NCI-H82 (cell line): Measurements from ENCODE around the gene MTMR11.
"Not testable (repeated sequence)": the region's sequence is repeated elsewhere in the genome, so short reads cannot be mapped to it uniquely, and the experiment has no call there.

ENCODE experiments used
- DNase-seq: peaks from one replicate; lab custom pipeline; 2025; lab: John Stamatoyannopoulos, UW

Gene MTMR11

GRCh38 chr1:149936170-149936991 is at the start of gene MTMR11:
Gene MTMR11 (minus strand): TSS chr1:149936879. CDS start chr1:149936647, 232 bp downstream.
- DNase-seq = no peak

- DNase-seq = no peak
Observed at GRCh38 chr1:149979972-149980540, 43.4 kb upstream of the MTMR11 start.

- no peak for DNase-seq
Observed at GRCh38 chr1:149979245-149979971, 42.7 kb upstream of the MTMR11 start.

GRCh38 chr1:149978547-149979023 is 41.9 kb upstream of the MTMR11 start:
- no peak for DNase-seq

- DNase-seq = no peak
Observed at GRCh38 chr1:149977345-149977744, 40.7 kb upstream of the MTMR11 start.

- no peak for DNase-seq
Observed at GRCh38 chr1:149972547-149972946, 35.9 kb upstream of the MTMR11 start.

- DNase-seq = no peak
Observed at GRCh38 chr1:149967646-149968045, 31.0 kb upstream of the MTMR11 start.

- DNase-seq = no peak
Observed at GRCh38 chr1:149967041-149967440, 30.4 kb upstream of the MTMR11 start.

GRCh38 chr1:149966405-149966804 is 29.7 kb upstream of the MTMR11 start:
- DNase-seq = no peak

GRCh38 chr1:149965440-149965839 is 28.8 kb upstream of the MTMR11 start:
- DNase-seq = no peak

- DNase-seq = no peak
Observed at GRCh38 chr1:149963358-149963757, 26.7 kb upstream of the MTMR11 start.

- DNase-seq = no peak
Observed at GRCh38 chr1:149962736-149963135, 26.1 kb upstream of the MTMR11 start.

GRCh38 chr1:149962039-149962647 is 25.5 kb upstream of the MTMR11 start:
- peak; percentile 80 for DNase-seq

- not testable (repeated sequence) for DNase-seq
Observed at GRCh38 chr1:149957548-149957947, 20.9 kb upstream of the MTMR11 start.

GRCh38 chr1:149949911-149950310 is 13.2 kb upstream of the MTMR11 start:
- DNase-seq = no peak

- DNase-seq = no peak
Observed at GRCh38 chr1:149945206-149945605, 8.5 kb upstream of the MTMR11 start.

- DNase-seq = peak; percentile 66
Observed at GRCh38 chr1:149942885-149943284, 6.2 kb upstream of the MTMR11 start.

GRCh38 chr1:149942207-149942606 is 5.5 kb upstream of the MTMR11 start:
- peak; percentile 75 for DNase-seq

- no peak for DNase-seq
Observed at GRCh38 chr1:149940427-149940826, 3.7 kb upstream of the MTMR11 start.

GRCh38 chr1:149938668-149939003 is 2.0 kb upstream of the MTMR11 start:
- not testable (repeated sequence) for DNase-seq

- DNase-seq = no peak
Observed at GRCh38 chr1:149937759-149938158, 1.1 kb upstream of the MTMR11 start.

GRCh38 chr1:149936992-149937705 is 470 bp upstream of the MTMR11 start:
- peak; percentile 31 for DNase-seq
